ENCODE results near the gene LEF1.
A peak's percentile ranks its signal among the peaks of the same experiment; 100 is the strongest.

Gene LEF1

GRCh38 chr4:108180513-108180912 lies 11.8 kb upstream of the LEF1 start:
- no peak for DNase-seq (ENCODE audit: low spot score)
- no peak for TF ChIP-seq CTCF (IDR thresholded peaks at IDR 0.05)
- Histone ChIP-seq H3K4me3 (no peak overlapping the region), H3K27ac (no peak overlapping the region)

GRCh38 chr4:108175966-108176365 lies 7.2 kb upstream of the LEF1 start:
- H3K27ac ChIP-seq: no peak overlapping the region
- TF ChIP-seq CTCF (IDR thresholded peaks at IDR 0.05): no peak
- H3K4me3 ChIP-seq: no peak overlapping the region
- no peak for DNase-seq (ENCODE audit: low spot score)

DNA sequence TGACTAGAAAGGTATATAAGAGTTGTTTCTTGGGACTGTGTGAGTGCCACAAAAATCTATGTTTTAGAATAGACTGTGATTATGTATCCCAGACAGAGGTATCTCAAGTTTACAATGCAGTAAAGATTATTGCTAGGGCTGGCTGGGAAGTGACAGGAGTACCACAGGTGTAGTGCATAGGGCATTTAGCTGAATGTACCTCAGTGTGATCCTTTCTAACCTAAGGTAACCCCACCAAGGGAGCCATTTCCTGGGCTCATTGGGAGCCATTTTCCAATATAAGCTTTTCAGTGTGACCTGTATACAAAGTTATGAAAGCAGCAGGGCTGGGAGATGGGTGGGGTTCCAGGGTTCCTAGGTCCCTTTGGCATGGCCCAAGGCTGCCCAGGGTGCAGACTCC lies 6.1 kb upstream of the LEF1 start:
- no peak for DNase-seq (ENCODE audit: low spot score)
- no peak for TF ChIP-seq CTCF (IDR thresholded peaks at IDR 0.05)

GRCh38 chr4:108173599-108174057 lies 4.9 kb upstream of the LEF1 start:
- TF ChIP-seq CTCF (IDR thresholded peaks at IDR 0.05): no peak
- H3K27ac ChIP-seq: no peak overlapping the region
- H3K4me3 ChIP-seq: peak overlapping the region; percentile 77
- no peak for DNase-seq (ENCODE audit: low spot score)

More for the DNA sequence above, 6.1 kb upstream of the LEF1 start:
- no peak overlapping the region for H3K27ac ChIP-seq
- no peak overlapping the region for H3K4me3 ChIP-seq

GRCh38 chr4:108172753-108173598 lies 4.2 kb upstream of the LEF1 start:
- TF ChIP-seq CTCF (IDR thresholded peaks at IDR 0.05): no peak
- DNase-seq (ENCODE audit: low spot score): no peak
- Histone ChIP-seq H3K27ac (peak overlapping the region in 1 of 2 donors; percentile 41), H3K4me3 (peak overlapping the region; percentile 77)

DNA sequence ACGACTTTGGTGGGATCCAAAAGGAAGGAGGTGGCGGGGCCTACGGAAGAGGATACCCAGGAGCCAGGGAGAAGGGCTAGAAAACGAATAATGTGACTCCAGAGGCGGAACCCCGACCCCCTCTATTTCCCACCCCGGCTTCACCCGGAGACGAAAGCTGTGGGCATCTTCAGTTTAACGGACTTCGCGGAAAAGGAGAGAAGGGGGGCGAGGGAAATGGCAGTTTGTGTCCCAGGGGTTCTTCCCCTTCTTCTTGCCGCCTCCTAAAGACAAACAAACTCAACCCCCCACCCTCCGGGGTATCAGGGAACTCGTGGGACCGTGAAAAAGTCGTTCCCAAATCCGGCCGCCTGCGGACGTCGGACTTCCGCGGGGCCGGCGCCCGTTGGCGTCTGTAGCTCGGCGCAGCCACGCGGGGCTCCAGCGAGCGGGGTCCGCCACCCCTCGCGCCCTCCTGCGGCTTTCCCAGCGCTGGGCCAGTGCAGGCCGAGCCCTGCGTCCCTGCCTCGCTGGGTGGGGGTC lies 3.6 kb upstream of the LEF1 start:
- H3K27ac ChIP-seq: peak overlapping the region in 1 of 2 donors; percentile 41
- peak overlapping the region; percentile 77 for H3K4me3 ChIP-seq
- no peak for TF ChIP-seq CTCF (IDR thresholded peaks at IDR 0.05)
- DNase-seq (ENCODE audit: low spot score): no peak

Measured in coronary artery (tissue), 2 donors.